H54 (cell line): ENCODE data around the gene SLC37A3.
"Not testable (repeated sequence)": the region's sequence is repeated elsewhere in the genome, so short reads cannot be mapped to it uniquely, and the experiment has no call there.

Experiments used
- DNase-seq: peaks from one replicate; pipeline ENCODE4 v3.0.0; 2011; ENCODE audit warnings: low spot score, mixed read lengths; ENCODE audit not compliant: insufficient read length
- FAIRE-seq: peaks from 3 replicates; lab custom pipeline; 2011; peaks lifted over from hg19 to GRCh38; lab: Jason Lieb, UNC
- POLR2A ChIP-seq: IDR thresholded peaks from 2 replicates; pipeline ENCODE4 v1.6.1; 2011; ENCODE audit warnings: low read depth, mild to moderate bottlenecking, low read length

SLC37A3 gene

DNA sequence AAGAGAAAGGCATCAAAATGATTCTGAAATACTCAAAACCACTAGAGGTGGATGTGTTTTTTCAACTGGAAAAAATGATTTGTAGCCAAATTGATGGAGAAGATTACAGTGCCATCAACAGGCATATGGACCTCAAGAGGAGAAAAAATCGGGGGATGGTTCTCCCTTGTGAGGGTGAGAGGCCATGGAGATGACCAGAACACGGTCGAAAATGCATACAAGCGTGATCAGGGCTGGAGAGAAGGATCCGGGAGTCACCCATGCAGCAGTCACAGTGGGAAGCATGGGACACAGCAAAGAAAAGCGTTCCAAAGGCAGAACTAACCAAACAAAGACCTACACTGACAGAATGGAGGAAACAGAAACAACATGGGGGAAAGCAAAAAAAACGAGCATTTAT is 80.3 kb downstream of the SLC37A3 start:
- DNase-seq (no peak), FAIRE-seq (no peak)
- TF ChIP-seq POLR2A, result no peak

GRCh38 chr7:140317597-140317996 is 80.7 kb downstream of the SLC37A3 start:
- FAIRE-seq (no peak), DNase-seq (no peak)

DNA sequence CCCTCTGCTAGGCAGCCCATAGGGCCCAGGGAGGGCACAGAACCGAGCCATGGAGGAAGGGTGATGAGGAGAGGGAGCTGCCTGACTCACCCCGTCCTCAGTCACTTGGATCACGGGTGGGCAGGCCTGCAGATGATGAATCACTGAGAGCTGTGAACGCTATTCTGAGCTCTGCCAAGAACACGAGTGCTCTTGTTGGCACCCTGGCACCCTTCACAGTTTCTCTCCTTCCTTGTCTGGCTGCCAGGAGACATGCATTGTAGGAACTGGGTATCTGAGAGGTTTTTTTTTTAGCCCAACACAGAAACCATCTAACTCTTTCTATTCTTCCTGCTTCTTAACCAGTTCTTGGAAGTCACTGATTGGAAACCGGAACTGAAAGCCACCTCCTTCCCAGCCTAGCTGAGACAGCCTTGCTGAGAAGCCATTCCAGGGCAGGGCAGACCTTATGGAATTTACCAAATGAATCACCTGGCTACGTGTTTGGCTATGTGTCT is 82.1 kb downstream of the SLC37A3 start:
- peak; percentile 75 for DNase-seq
- peak; percentile 36 for FAIRE-seq
- TF ChIP-seq POLR2A, result no peak

More at GRCh38 chr7:140317597-140317996, 80.7 kb downstream of the SLC37A3 start:
- no peak for TF ChIP-seq POLR2A

DNA sequence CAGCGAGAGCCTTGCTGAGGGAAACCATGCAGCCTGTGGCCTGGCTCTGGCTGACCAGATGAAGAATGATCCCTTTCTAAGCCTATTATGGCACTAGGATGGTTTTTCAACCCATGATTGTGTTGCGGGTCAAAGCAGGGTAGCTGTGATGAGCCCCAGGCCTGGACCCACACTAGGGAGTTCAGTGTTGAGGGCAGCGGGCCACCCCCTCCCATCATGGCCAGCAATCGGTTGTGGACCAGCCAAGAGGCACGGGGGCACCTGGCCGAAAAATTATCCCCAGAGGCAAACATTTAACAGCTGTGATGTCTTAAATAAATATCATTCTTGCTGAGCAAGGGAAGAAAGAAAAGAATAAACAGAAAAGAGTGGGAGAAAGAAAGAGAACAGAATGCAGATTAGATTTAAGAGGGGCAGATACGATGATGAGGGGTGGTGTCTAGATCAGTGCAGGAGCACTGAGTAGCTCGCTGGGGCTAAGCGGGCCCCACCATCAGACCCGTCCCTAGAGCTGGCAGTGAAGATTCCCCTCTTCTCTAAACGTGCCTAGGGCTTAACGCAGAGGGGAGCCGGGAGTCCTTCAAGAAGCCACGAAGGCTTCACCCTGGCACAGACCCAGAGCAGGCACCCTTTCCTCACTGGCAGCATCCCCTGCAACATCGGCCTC is 82.7 kb downstream of the SLC37A3 start:
- DNase-seq (no peak), FAIRE-seq (no peak)
- no peak for TF ChIP-seq POLR2A

DNA sequence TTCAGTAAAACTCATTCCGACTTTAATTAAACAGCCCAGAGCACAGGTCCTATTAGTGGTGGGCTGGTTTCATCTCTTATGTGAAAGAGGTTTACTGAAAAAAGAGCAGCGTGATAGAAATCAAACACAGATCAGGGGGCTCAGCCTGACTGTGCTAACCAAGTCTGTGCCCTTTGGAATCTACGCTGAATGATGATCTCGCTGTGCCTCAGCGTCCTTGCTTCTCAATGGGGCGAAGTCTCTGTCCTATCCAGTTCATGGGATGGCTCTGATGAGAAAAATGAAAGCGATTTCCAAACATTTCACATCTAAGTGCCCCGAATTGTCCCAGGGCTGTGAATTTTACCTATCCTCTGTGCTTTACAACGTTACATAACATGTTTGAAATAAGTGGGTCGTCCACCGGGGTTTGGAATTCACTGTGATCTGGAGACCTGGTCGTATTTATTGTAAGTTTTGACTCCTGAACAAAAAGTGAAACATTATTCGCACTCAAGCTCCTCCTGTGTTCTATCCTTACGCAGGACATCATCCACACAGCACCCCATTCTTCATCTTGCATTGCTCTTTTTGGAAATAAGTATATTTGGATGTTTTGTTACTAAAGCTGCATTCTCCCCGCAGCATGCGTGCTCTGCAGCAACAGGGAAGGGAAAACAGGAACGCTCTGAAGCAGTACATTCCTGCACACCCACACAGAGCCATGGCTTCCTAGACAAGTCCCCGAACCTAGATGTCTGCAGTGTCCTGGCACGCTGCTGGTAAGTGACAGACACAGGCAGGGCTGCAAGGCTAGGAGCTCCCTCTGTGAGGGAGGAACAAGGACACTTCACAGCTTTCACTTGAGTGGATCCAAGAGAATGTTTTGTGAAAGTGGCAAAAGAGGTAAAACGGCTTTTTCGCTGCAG is 83.5 kb downstream of the SLC37A3 start:
- FAIRE-seq (no peak), DNase-seq (no peak)
- no peak for TF ChIP-seq POLR2A

DNA sequence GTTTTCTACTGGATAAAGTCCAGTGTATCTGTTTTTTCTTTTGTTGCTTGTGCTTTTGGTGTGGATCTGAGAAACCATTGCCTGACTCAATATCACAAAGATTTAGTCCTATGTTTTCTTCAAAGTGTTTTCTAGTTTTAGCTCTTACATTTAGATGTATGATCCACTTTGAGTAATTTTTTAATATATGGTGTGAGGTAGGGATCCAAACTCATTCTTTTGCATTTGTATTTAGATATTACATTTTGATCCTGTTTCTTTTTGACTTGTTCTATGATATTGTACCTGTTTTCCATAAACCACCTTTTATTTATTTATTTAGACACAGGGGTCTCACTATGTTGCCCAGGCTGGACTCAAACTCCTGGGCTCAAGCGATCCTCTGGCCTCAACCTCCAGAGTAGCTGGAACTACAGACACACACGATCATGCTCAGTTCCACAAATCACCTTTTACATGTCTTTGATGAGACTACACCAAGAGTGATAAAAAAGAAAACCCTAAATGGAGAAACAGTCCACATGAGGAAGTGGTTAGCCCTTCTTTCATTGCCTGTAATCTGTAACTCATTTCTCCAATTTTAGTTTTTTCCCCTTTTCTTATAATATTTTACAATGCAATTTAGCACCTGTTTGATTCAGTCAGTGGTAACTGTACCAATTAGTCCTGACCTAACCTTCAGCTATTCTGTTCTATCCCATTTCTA is 86.0 kb downstream of the SLC37A3 start:
- no peak for TF ChIP-seq POLR2A
- no peak for DNase-seq
- FAIRE-seq, result no peak

DNA sequence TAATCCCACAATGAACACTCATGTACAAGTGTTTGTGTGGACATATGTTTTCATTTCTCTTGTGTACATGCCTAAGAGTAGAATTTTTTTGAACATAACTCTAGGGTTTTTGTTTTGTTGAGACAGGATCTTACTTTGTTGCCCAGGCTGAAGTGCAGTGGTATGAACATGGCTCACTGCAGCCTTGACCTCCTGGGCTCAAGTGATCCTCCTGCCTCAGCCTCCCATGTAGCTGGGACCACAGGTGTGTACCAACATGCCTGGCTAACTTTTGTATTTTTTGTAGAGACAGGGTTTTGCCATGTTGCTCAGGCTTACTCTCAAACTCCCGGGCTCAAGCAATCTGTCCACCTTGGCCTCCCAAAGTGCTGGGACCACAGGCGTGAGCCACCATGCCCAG is 87.2 kb downstream of the SLC37A3 start:
- not testable (repeated sequence) for DNase-seq, FAIRE-seq

DNA sequence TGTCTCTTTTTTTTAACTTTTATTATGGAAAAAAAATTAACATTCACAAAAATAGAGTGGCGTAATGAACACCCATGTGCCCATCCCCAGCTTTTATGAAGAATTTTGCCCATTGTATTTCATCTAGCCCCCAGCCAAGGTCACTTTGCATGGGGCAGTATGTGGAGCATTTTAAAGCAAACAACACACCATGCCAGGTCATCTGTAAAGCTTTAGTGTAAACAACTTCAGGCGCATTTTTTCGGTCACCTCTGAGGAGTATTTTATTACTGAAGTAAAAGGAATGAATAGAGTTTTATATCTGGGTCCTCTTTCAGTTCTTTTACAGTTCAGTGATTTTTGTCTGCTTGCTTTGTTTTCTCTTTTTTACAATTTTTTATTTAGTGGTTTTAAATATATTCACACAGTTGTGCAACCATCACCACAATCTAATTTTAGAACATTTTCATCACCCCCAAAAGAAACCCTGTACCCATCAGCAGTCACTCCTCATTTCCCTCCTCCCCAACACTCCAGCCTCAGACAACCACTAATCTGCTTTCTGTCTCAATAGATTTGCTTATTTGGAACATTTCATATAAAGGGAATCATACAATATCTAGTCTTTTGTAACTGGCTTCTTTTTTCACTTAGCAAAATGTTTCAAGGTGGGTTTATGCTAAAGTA is 87.9 kb downstream of the SLC37A3 start:
- TF ChIP-seq POLR2A, result no peak
- FAIRE-seq, result no peak
- DNase-seq, result no peak

DNA sequence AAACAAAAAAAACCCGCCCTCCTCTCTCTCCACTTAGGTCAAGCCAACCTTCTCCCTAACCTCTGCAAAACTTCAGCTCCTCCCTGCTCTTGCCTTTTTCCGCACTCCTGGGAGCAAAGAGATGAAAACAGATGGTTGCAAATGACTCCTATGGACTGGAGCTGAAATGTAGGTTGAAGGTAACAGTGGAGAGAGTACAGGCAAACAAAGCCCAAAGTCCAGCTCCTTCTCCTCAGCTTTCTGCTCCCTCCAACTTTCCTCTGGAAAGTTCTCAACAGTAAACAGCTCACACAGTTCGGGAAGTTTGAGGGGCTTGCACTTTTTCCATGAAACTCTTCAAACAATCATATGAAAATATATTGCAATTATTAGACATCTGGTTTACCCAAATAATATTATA is 90.3 kb downstream of the SLC37A3 start:
- FAIRE-seq (no peak), DNase-seq (no peak)
- no peak for TF ChIP-seq POLR2A

- no peak for FAIRE-seq
These were observed 94.0 kb downstream of the SLC37A3 start for GRCh38 chr7:140304191-140304799.

GRCh38 chr7:140300243-140301136 is 97.8 kb downstream of the SLC37A3 start:
- TF ChIP-seq POLR2A, result no peak
- DNase-seq (no peak), FAIRE-seq (no peak)

More at GRCh38 chr7:140304191-140304799, 94.0 kb downstream of the SLC37A3 start:
- no peak for DNase-seq
- no peak for TF ChIP-seq POLR2A

- DNase-seq, result no peak
- no peak for TF ChIP-seq POLR2A
- FAIRE-seq, result no peak
These were observed 100.1 kb downstream of the SLC37A3 start for GRCh38 chr7:140298213-140298612.

- no peak for FAIRE-seq
- TF ChIP-seq POLR2A, result no peak
These were observed 101.1 kb downstream of the SLC37A3 start for GRCh38 chr7:140297192-140297591.

More at GRCh38 chr7:140297192-140297591, 101.1 kb downstream of the SLC37A3 start:
- DNase-seq, result no peak
